Endothelial cell of umbilical vein (primary cell): ENCODE data around the gene PTGFRN. TPM values are rescaled to one million over a fixed set of nuclear protein-coding genes. Genes with fewer than 3 reads are reported as not detected.

ENCODE experiments used
- BruUV-seq: library from RNA; stranded (reverse); fragments of 400-500 nt; replicated peaks from 2 replicates; lab custom pipeline; 2021; lab: Mats Ljungman, UMichigan
- CTCF ChIA-PET: fragments of 300-600, 350-600 bp; sonication (Branson Sonifier 250); formaldehyde crosslinking; loops from one replicate; lab custom pipeline; 2021; ENCODE audit warnings: antibody characterized with exemption, inconsistent platforms; lab: Charles Lee
- POLR2A ChIA-PET: fragments of 300-600, 350-600 bp; sonication (Branson Sonifier 250); formaldehyde crosslinking; loops from one replicate; lab custom pipeline; 2021; ENCODE audit warnings: antibody characterized with exemption, inconsistent platforms; lab: Charles Lee
- DNase-seq: peaks from one replicate; pipeline ENCODE4 v3.0.0-alpha.2; 2011; ENCODE audit warnings: low read depth, low spot score
- FAIRE-seq: peaks from 2 replicates; lab custom pipeline; 2011; peaks lifted over from hg19 to GRCh38; lab: Jason Lieb, UNC
- H2AFZ ChIP-seq: 2 replicates; pipeline ENCODE4 v1.6.0; 2012; ENCODE audit warnings: low read depth, low read length, control low read depth, inconsistent platforms
- H3K27ac ChIP-seq: 2 replicates; pipeline ENCODE4 v1.5.1; 2011; ENCODE audit warnings: low read depth, mild to moderate bottlenecking, control low read depth, low read length, moderate library complexity; ENCODE audit not compliant: insufficient read depth
- H3K27me3 ChIP-seq, 2 experiments: 2 replicates each; pipeline versions ENCODE4 v1.6.0 to v1.6.1; 2011; ENCODE audit warnings: low read length in 2 of 2, mixed read lengths in 1 of 2; ENCODE audit not compliant: control insufficient read depth in 2 of 2, insufficient read depth in 2 of 2
- H3K36me3 ChIP-seq, 2 experiments: 2 replicates in 1 of 2; 3 replicates in 1 of 2; pipeline ENCODE4 v1.5.1; 2011; ENCODE audit warnings: low read length in 2 of 2, mild to moderate bottlenecking in 1 of 2, moderate library complexity in 1 of 2; ENCODE audit not compliant: control insufficient read depth in 2 of 2, insufficient read depth in 2 of 2; ENCODE audit errors: extremely low read depth in 1 of 2
- H3K4me1 ChIP-seq: 3 replicates; pipeline ENCODE4 v1.5.1; 2011; ENCODE audit warnings: mild to moderate bottlenecking, low read length; ENCODE audit not compliant: control insufficient read depth, insufficient read depth; ENCODE audit errors: extremely low read depth
- H3K4me2 ChIP-seq: 2 replicates; pipeline ENCODE4 v1.6.1; 2011; ENCODE audit warnings: low read length, control low read depth, mixed read lengths; ENCODE audit not compliant: insufficient read depth
- H3K4me3 ChIP-seq, 3 experiments: fragments of 200-600 bp in 1 of 3; sonication (generic), shearing (Covaris generic) in 1 of 3; replicated peaks in 1 of 3; 2 replicates each; pipeline ENCODE4 v1.5.1; 2011 to 2016; ENCODE audit warnings: control low read depth in 3 of 3, low read length in 3 of 3, mild to moderate bottlenecking in 2 of 3, inconsistent platforms in 1 of 3, low read depth in 1 of 3, moderate library complexity in 1 of 3; ENCODE audit not compliant: insufficient read depth in 1 of 3
- H3K79me2 ChIP-seq: 2 replicates; pipeline ENCODE4 v1.6.0; 2012; ENCODE audit warnings: low read length, inconsistent platforms; ENCODE audit not compliant: control insufficient read depth, insufficient read depth
- H3K9ac ChIP-seq: replicated peaks from 2 replicates; pipeline ENCODE3; 2011; ENCODE audit warnings: low read length, control low read depth; ENCODE audit not compliant: insufficient read depth; ENCODE audit errors: extremely low read depth
- H3K9me1 ChIP-seq: replicated peaks from 3 replicates; pipeline ENCODE4 v1.6.0; 2011; ENCODE audit warnings: mild to moderate bottlenecking, low read length; ENCODE audit not compliant: control insufficient read depth, insufficient read depth; ENCODE audit errors: extremely low read depth
- H3K9me3 ChIP-seq: replicated peaks from 2 replicates; pipeline ENCODE4 v1.5.1; 2012; ENCODE audit warnings: low read length, inconsistent platforms; ENCODE audit not compliant: control insufficient read depth, insufficient read depth
- H4K20me1 ChIP-seq: replicated peaks from 2 replicates; pipeline ENCODE3; 2011; ENCODE audit warnings: mild to moderate bottlenecking, low read length; ENCODE audit not compliant: control insufficient read depth, insufficient read depth; ENCODE audit errors: extremely low read depth
- EZH2 ChIP-seq: IDR thresholded peaks from 2 replicates; pipeline ENCODE4 v1.6.1; 2012; ENCODE audit warnings: borderline replicate concordance, low read depth, mild to moderate bottlenecking, moderate library complexity, low read length, inconsistent platforms; ENCODE audit not compliant: severe bottlenecking
- FOS ChIP-seq: IDR thresholded peaks from 2 replicates; pipeline ENCODE4 v1.6.1; 2011; ENCODE audit warnings: mild to moderate bottlenecking, low read length, moderate library complexity, borderline replicate concordance; ENCODE audit not compliant: insufficient read depth
- GATA2 ChIP-seq: IDR thresholded peaks from 2 replicates; pipeline ENCODE4 v1.7.0; 2011; ENCODE audit warnings: low read depth, mild to moderate bottlenecking, moderate library complexity, mixed read lengths, low read length; ENCODE audit not compliant: insufficient read length, insufficient read depth
- JUN ChIP-seq: IDR thresholded peaks from 2 replicates; pipeline ENCODE4 v1.6.1; 2011; ENCODE audit warnings: borderline replicate concordance, low read depth; ENCODE audit not compliant: insufficient read length, insufficient read depth
- MYC ChIP-seq: IDR thresholded peaks from one replicate; pipeline ENCODE4 v1.6.1; 2011; ENCODE audit warnings: mild to moderate bottlenecking, low read depth, low read length
- POLR2A ChIP-seq: IDR thresholded peaks from 2 replicates; pipeline ENCODE4 v1.6.1; 2012; ENCODE audit warnings: low read depth, mild to moderate bottlenecking, control low read depth, low read length
- POLR2AphosphoS5 ChIP-seq: IDR thresholded peaks from 2 replicates; pipeline ENCODE4 v1.6.1; 2012; ENCODE audit warnings: low read depth, mild to moderate bottlenecking, control low read depth, low read length, moderate library complexity; ENCODE audit not compliant: insufficient read depth
- dilution Hi-C: fragments of 300-500 bp; cut with MboI; formaldehyde crosslinking; loops from one replicate; pipeline ENCODE4 v1.15.0; 2019; ENCODE audit warnings: low sequenced_read_pairs; ENCODE audit not compliant: extremely low pct_ligation_motif_present
- intact Hi-C: fragments of 100-400 bp; cut with micrococcal nuclease; formaldehyde crosslinking; loops from one replicate; pipeline ENCODE4 v1.10.0; 2022
- polyA plus RNA-seq, 4 experiments: library from polyadenylated mRNA; depleted of rRNA in 3 of 4; stranded (reverse) in 3 of 4; unstranded in 1 of 4; fragments of >200 nt; gene quantifications; 2 replicates each; pipeline versions ENCODE4 v1.2.1 to v1.2.3, GENCODE V29; 2011 to 2012; ENCODE audit warnings: missing spikeins in 1 of 4
- total RNA-seq: library from RNA; stranded (reverse); gene quantifications from 2 replicates; pipeline ENCODE4 v1.2.3, GENCODE V29; 2021
- TF ChIP-seq, protein P1 (sequence below), 2 donors: IDR thresholded peaks; 1 replicate in 1 of 2; 2 replicates in 1 of 2; pipeline ENCODE4 v1.5.1; 2011; ENCODE audit warnings: low read length in 2 of 2, mild to moderate bottlenecking in 2 of 2, moderate library complexity in 2 of 2, control low read depth in 1 of 2, inconsistent platforms in 1 of 2, low read depth in 1 of 2; ENCODE audit not compliant: insufficient read depth in 1 of 2; ENCODE audit errors: extremely low read depth in 1 of 2

Gene PTGFRN
- total and polyA plus RNA-seq, 2 donors (not counting 3 experiments of a cell fraction or from before 2014, with no cell fraction given) = 39.6 to 60.7 TPM

DNA sequence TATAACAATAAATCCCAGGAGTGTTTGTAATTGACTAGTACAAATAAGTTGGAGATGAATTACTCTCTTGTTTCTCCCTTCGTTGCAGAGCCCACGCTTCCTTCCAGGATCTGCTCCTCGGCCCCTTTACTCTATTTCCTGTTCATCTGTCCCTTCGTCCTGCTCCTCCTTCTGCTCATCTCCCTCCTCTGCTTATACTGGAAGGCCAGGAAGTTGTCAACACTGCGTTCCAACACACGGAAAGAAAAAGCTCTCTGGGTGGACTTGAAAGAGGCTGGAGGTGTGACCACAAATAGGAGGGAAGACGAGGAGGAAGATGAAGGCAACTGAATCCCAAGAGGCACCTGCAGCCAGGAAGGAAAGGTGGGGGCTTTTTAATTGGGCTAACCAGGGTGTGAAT is 124.1 kb downstream of the PTGFRN start:
- Histone ChIP-seq H3K27ac (no peak overlapping the region), H3K9ac (no peak overlapping the region), H2AFZ (no peak overlapping the region), H3K9me1 (no peaks in the 10 kb centered on the region), H3K4me2 (no peak overlapping the region), H4K20me1 (no peaks in the 10 kb centered on the region), H3K27me3 (peaks cover 0 to 2% of the 10 kb centered on the region in 2 experiments), H3K36me3 (no peaks in the 10 kb centered on the region), H3K4me3 (no peak overlapping the region), H3K79me2 (no peaks in the 10 kb centered on the region), H3K4me1 (peaks cover 10% of the 10 kb centered on the region), H3K9me3 (no peaks in the 10 kb centered on the region)
- BruUV-seq = no TSS peak
- TF ChIP-seq, protein P1, sequence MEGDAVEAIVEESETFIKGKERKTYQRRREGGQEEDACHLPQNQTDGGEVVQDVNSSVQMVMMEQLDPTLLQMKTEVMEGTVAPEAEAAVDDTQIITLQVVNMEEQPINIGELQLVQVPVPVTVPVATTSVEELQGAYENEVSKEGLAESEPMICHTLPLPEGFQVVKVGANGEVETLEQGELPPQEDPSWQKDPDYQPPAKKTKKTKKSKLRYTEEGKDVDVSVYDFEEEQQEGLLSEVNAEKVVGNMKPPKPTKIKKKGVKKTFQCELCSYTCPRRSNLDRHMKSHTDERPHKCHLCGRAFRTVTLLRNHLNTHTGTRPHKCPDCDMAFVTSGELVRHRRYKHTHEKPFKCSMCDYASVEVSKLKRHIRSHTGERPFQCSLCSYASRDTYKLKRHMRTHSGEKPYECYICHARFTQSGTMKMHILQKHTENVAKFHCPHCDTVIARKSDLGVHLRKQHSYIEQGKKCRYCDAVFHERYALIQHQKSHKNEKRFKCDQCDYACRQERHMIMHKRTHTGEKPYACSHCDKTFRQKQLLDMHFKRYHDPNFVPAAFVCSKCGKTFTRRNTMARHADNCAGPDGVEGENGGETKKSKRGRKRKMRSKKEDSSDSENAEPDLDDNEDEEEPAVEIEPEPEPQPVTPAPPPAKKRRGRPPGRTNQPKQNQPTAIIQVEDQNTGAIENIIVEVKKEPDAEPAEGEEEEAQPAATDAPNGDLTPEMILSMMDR (IDR thresholded peaks at IDR 0.05; ENCODE audit: extremely low read depth in 1 of 2, insufficient read depth in 1 of 2, low read depth in 1 of 2, low read length in 2 of 2) = no peak
- TF ChIP-seq JUN = no peak
- no peak for TF ChIP-seq POLR2AphosphoS5
- ChIA-PET POLR2A (no interaction called here), CTCF (no interaction called here)
- DNase-seq (no peak), FAIRE-seq (no peak)
- dilution Hi-C loops (no loop called here), intact Hi-C loops (no loop called here)

DNA sequence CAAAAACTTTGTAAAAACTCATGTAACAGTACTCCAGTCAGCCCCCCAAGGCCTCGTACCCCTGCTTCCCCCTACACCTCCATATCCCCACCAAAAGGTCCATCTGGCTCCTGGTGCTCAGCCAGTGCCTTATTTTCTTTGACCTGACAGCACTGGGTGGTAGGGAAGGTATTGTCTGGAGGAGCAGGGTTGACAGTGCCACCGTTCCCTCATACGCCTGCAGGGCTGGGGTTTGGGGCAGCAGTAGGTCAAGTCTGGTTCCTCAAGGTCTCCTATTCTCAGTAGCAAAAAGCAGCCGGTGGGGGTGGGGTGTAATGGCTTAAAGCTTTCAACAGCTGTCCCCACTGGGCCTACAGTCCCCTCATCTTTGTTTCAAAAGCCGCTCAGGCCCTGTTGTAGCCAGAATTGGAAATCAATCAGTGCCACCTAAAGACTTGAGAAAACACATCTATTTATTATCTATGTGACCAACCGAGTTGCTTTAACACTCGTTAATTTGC is 125.1 kb downstream of the PTGFRN start:
- intact Hi-C loops = no loop called here
- Histone ChIP-seq H2AFZ (no peak overlapping the region), H3K4me1 (peaks cover 5% of the 10 kb centered on the region), H3K4me3 (no peak overlapping the region), H3K27me3 (peaks cover 2% of the 10 kb centered on the region in 2 experiments), H3K9me3 (no peaks in the 10 kb centered on the region), H3K27ac (no peak overlapping the region), H3K9me1 (no peaks in the 10 kb centered on the region), H3K4me2 (no peak overlapping the region), H4K20me1 (no peaks in the 10 kb centered on the region), H3K9ac (no peak overlapping the region), H3K79me2 (no peaks in the 10 kb centered on the region), H3K36me3 (no peaks in the 10 kb centered on the region)
- POLR2A ChIA-PET = no interaction called here
- no peak for TF ChIP-seq POLR2A
- no peak for TF ChIP-seq JUN
- no peak for TF ChIP-seq MYC
- TF ChIP-seq POLR2AphosphoS5 = no peak
- no peak for TF ChIP-seq EZH2
- no peak for TF ChIP-seq GATA2
- no peak for TF ChIP-seq FOS
- dilution Hi-C loops = no loop called here
- BruUV-seq = no TSS peak
- CTCF ChIA-PET = no interaction called here
- DNase-seq = no peak
- no peak for FAIRE-seq
